ENCODE measurements around the gene ADCY3. TPM values are rescaled to one million over a fixed set of nuclear protein-coding genes. Genes with fewer than 3 reads are reported as not detected.

The ADCY3 gene
- total and polyA plus RNA-seq, 2 of the 4 experiments (the other 2 are of a cell fraction), result 17.4 to 46.1 TPM

DNA sequence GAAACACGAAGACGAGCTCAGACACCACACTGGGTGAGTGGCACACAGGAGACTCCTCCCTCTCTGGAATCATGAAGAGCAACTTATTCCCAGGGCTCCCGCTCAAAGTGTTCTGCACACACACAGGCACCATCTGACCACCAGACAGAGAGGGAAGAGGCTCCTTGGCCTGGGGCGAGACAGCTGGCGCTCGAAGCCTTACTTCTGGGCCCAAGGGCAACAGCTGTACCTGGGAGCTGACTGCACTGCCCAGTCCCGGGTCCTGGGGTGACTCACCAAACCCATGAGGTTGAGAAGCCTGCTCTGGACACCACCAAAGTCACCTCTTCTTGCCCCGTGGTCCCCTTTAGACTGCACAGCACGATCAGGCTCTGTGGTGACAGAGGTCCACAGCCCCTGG lies 42.4 kb downstream of the ADCY3 start:
- no peak overlapping the region for H2BK15ac ChIP-seq (ENCODE audit: low read depth, low read length)
- dilution Hi-C loops (cut with HindIII; ENCODE audit: low sequenced_read_pairs, unreplicated experiment) (no loop called here), in situ Hi-C loops (cut with MboI; ENCODE audit: low sequenced_read_pairs) (no loop called here), intact Hi-C loops (cut with micrococcal nuclease) (no loop called here)
- H3K14ac ChIP-seq (replicated peaks; ENCODE audit: low read depth, low read length), result no peak overlapping the region
- H2BK120ac ChIP-seq (ENCODE audit: low read depth, low read length), result no peak overlapping the region
- H2AK5ac ChIP-seq (ENCODE audit: low read depth, low read length), result no peak overlapping the region
- H3K79me1 ChIP-seq (ENCODE audit: low read depth in 1 of 2, low read length in 2 of 2), result peaks cover 6 to 36% of the 10 kb centered on the region in 2 experiments
- no peak overlapping the region for H3K4me2 ChIP-seq (ENCODE audit: low read depth, low read length)
- DNase-seq (no peak), ATAC-seq (ENCODE audit: low read depth) (no peak)
- no peak overlapping the region for H3K56ac ChIP-seq (ENCODE audit: extremely low read depth, insufficient read depth, low read length)
- H3K27ac ChIP-seq (ENCODE audit: insufficient read depth, low read length), result no peak overlapping the region
- no peak overlapping the region for H3K4ac ChIP-seq (ENCODE audit: low read depth, low read length)
- no peak overlapping the region for H3K9ac ChIP-seq (ENCODE audit: low read depth, low read length)
- no peaks in the 10 kb centered on the region for H3K9me3 ChIP-seq (ENCODE audit: control insufficient read depth, insufficient read depth, low read length)
- peaks cover 18% of the 10 kb centered on the region for H3K9me1 ChIP-seq (ENCODE audit: insufficient read depth, low read length)
- H2AK9ac ChIP-seq (replicated peaks; ENCODE audit: low read depth, low read length, poor library complexity), result no peak overlapping the region
- H3K4me3 ChIP-seq (ENCODE audit: insufficient read depth, low read depth, low read length), result no peak overlapping the region
- no TSS peak for BruUV-seq (replicated peaks)
- H3K18ac ChIP-seq (ENCODE audit: low read depth, low read length), result no peak overlapping the region
- peaks cover 6% of the 10 kb centered on the region for H4K20me1 ChIP-seq (ENCODE audit: insufficient read depth, low read length)
- no peak overlapping the region for H3K23ac ChIP-seq (ENCODE audit: low read depth, low read length)
- H3K4me1 ChIP-seq (ENCODE audit: control insufficient read depth, insufficient read depth, low read length), result peaks cover 8% of the 10 kb centered on the region; the same call in 1 of the 2 replicates
- H2BK5ac ChIP-seq (ENCODE audit: low read depth, low read length, poor library complexity, severe bottlenecking), result no peak overlapping the region
- H2BK20ac ChIP-seq (ENCODE audit: low read depth, low read length), result no peak overlapping the region
- H3K27me3 ChIP-seq (ENCODE audit: control insufficient read depth, insufficient read depth, low read length), result no peaks in the 10 kb centered on the region
- H4K8ac ChIP-seq (ENCODE audit: low read depth in 2 of 2, low read length in 2 of 2), result no peak overlapping the region
- ChIA-PET POLR2A (ENCODE audit: unreplicated experiment) (no interaction called here), CTCF (no interaction called here)
- WGBS, 2 experiments (ENCODE audit: extremely low coverage in 2 of 2, insufficient read length in 1 of 2), result no CpG with 5 or more reads among the region's 9 CpGs
- H4K91ac ChIP-seq (ENCODE audit: insufficient read depth, low read depth, low read length), result no peak overlapping the region
- peaks cover 2% of the 10 kb centered on the region for H3K36me3 ChIP-seq (ENCODE audit: control insufficient read depth, insufficient read depth, low read length)
- H4K5ac ChIP-seq (ENCODE audit: low read depth, low read length), result no peak overlapping the region
- H2AFZ ChIP-seq (replicated peaks; ENCODE audit: low read length, poor library complexity), result no peak overlapping the region
- TF ChIP-seq MXI1 (IDR thresholded peaks at IDR 0.05; ENCODE audit: borderline replicate concordance, low read depth, low read length) (no peak), POLR2A (IDR thresholded peaks at IDR 0.05; ENCODE audit: low read depth, low read length) (no peak), CEBPB (IDR thresholded peaks at IDR 0.05; ENCODE audit: low read depth, low read length) (no peak), RCOR1 (IDR thresholded peaks at IDR 0.05; ENCODE audit: insufficient replicate concordance, low read length) (no peak), RFX5 (IDR thresholded peaks at IDR 0.05; ENCODE audit: low read depth, low read length) (no peak), MAFK (IDR thresholded peaks at IDR 0.05; ENCODE audit: low read depth, low read length) (no peak)
- TF ChIP-seq, protein P1, sequence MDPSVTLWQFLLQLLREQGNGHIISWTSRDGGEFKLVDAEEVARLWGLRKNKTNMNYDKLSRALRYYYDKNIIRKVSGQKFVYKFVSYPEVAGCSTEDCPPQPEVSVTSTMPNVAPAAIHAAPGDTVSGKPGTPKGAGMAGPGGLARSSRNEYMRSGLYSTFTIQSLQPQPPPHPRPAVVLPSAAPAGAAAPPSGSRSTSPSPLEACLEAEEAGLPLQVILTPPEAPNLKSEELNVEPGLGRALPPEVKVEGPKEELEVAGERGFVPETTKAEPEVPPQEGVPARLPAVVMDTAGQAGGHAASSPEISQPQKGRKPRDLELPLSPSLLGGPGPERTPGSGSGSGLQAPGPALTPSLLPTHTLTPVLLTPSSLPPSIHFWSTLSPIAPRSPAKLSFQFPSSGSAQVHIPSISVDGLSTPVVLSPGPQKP (IDR thresholded peaks at IDR 0.05; ENCODE audit: borderline replicate concordance, low read depth, low read length), result no peak

Measured in IMR-90 (cell line).